ENCODE measurements around the gene CORO2B. TPM values are rescaled to one million over a fixed set of nuclear protein-coding genes. Genes with fewer than 3 reads are reported as not detected.
"Not testable (repeated sequence)": the region's sequence is repeated elsewhere in the genome, so short reads cannot be mapped to it uniquely, and the experiment has no call there.

CORO2B gene
- total RNA-seq, 4 donors from 2014 or later: 4.7 to 18.8 (median 13.7) TPM

DNA sequence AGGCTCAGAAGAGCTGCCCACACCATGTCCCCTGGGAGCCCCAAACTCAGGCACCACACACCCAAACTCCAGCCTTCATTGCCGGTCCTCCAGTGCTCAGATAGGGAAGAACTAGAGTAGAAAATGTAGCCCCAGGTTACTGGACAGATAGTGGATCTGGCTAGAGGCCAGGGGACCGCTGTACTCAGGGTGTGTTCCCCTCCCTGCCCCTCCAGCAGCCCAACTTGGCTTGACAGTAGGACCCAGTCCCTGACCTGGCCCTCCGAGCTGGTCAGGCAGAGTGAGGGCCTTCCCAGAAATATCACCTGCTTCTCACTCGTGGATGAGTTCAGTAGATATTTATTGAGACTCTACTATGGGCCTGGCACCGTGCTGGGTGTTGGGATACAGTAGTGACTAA, 100.0 kb downstream of the CORO2B start:
- TF ChIP-seq, protein P1, sequence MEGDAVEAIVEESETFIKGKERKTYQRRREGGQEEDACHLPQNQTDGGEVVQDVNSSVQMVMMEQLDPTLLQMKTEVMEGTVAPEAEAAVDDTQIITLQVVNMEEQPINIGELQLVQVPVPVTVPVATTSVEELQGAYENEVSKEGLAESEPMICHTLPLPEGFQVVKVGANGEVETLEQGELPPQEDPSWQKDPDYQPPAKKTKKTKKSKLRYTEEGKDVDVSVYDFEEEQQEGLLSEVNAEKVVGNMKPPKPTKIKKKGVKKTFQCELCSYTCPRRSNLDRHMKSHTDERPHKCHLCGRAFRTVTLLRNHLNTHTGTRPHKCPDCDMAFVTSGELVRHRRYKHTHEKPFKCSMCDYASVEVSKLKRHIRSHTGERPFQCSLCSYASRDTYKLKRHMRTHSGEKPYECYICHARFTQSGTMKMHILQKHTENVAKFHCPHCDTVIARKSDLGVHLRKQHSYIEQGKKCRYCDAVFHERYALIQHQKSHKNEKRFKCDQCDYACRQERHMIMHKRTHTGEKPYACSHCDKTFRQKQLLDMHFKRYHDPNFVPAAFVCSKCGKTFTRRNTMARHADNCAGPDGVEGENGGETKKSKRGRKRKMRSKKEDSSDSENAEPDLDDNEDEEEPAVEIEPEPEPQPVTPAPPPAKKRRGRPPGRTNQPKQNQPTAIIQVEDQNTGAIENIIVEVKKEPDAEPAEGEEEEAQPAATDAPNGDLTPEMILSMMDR (IDR thresholded peaks at IDR 0.05): no peak
- DNase-seq (ENCODE audit: low spot score): no peak
- ATAC-seq (ENCODE audit: low FRiP score): no peak

DNA sequence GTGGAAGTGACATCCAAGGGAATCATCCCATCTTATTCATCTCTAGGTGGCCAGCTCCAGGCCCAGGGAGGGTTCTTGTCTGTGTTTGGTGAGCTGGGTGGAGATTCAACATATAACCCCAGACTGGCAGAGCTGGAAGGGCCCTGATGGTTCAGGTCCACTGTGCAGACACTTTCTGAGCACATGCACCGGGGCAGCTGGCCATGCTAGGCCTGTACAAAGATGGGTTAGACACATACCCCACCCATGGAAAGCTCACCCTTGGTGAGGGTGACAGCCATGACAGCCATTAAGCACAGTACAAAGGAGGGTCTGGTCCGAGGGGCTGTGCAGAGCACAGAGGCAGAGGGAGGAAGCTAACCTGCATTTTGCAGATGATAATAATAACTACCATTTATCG, 100.4 kb downstream of the CORO2B start:
- DNase-seq (ENCODE audit: low spot score): no peak
- TF ChIP-seq, protein P1 (IDR thresholded peaks at IDR 0.05): no peak
- ATAC-seq (ENCODE audit: low FRiP score): no peak

DNA sequence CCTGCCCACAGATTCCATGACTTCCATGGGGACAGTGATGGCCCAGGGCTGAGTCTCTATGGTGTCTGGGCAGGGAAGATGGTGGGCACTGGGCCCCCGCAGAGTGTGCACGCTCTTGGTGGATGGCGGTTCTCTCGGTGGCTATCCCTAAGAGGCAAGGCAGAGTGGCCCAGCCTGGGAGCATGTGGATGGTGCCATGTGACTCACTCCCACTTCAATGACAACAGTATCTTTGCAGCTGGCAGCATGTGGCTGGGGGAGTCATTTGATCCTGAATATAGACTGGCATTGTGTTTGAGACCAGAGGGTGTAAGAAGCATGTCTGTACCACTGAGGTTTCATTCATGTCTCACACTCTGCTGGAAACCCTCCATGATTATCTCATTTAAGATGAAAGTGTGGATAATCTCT, 101.2 kb downstream of the CORO2B start:
- DNase-seq (ENCODE audit: low spot score) (no peak), ATAC-seq (ENCODE audit: low FRiP score) (no peak)
- TF ChIP-seq, protein P1 (IDR thresholded peaks at IDR 0.05): no peak

DNA sequence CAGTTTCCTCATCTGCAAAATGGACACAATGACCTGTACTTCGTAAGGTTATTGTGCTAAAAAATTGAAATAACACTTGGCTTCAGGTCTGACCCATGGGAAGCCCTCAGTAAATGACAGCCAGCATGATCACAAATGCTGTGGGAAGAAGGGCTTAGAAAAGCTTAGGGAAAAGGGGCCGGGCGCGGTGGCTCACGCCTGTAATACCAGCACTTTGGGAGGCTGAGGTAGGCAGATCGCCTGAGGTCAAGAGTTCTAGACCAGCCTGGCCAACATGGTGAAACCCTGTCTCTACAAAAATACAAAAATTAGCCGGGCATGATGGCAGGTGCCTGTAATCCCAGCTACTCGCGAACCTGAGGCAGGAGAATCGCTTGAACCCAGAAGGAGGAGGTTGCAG, 102.0 kb downstream of the CORO2B start:
- not testable (repeated sequence) for DNase-seq (ENCODE audit: low spot score); ATAC-seq (ENCODE audit: low FRiP score)

DNA sequence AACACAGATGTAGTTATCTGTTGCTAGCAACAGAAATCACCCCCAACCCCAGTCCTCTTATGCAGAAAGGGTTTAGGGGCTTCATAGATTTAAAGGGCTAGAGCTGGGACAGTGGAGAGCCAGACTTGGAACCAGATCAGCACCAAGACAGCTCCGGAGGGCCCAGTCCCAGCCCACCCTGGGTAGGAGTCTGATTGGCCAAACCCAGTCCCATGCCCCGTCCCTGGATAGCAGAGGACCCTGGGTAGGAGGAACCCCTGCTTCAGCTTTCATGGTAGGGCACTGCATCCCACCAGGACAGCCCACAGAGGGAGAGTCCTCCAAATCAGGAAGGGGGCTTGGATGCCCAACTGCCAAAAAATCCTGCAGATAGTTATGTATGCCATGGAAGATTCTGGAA, 103.0 kb downstream of the CORO2B start:
- ATAC-seq (ENCODE audit: low FRiP score) (no peak), DNase-seq (ENCODE audit: low spot score) (no peak)
- TF ChIP-seq, protein P1 (IDR thresholded peaks at IDR 0.05): no peak

DNA sequence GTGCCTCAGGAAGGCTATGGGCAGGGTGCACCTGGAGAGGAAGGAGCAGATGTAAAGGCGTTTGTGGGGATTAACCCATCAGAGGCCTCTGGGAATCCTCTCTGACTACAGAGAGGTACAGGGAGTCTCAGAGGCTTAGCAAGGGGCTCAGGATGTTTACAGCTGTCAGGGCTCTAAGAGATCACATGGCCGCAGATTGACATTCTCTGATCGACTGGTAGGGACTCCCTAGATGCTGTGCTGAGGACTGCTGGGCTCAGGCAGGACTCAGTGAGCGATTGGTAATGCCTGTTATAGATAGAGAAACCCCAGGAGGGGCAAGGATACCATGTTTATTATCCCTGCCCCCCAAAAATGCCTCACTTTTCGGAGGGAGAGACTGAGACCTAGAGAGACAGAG, 103.5 kb downstream of the CORO2B start:
- ATAC-seq (ENCODE audit: low FRiP score) (no peak), DNase-seq (ENCODE audit: low spot score) (no peak)
- TF ChIP-seq, protein P1 (IDR thresholded peaks at IDR 0.05): no peak

DNA sequence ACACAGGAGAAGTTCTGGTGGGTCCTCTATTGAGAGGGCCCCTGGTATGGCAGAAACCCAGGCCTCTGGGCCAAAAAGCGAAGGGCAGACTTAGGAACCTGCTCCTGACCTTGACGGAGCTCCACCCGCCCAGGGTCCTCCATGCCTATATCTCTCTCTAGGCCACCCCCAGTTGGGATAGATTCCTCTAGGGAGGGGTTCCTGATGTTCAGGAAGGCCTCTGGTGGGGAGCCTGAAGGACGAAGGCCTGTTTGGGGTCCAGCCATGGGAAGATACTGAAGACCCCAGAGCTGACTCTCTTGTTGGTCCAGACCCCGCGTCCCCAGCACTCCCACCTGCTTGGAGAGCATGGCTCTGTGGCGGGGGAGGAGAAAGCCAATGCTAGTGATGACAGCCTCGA, 104.2 kb downstream of the CORO2B start:
- TF ChIP-seq, protein P1 (IDR thresholded peaks at IDR 0.05): no peak
- ATAC-seq (ENCODE audit: low FRiP score) (no peak), DNase-seq (ENCODE audit: low spot score) (no peak)

DNA sequence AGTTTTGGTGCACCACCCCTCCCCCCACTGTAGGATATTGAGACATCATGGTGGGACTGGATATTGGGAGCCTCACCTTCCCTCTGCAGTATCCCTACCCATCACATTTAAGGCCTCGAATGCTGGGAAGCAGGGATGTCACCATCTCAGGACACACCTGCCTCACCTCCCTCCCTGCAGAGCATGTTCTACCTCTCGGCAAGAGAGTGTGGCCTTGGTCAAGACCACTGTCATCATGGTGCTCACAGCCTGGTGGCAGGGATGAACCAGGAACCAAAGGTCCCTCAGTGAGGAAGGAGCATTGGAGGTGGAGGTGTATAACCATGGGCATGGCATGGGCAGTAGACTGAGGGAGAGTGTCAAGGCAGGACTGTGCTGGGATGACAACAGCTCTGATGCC, 104.8 kb downstream of the CORO2B start:
- ATAC-seq (ENCODE audit: low FRiP score): no peak
- no peak for DNase-seq (ENCODE audit: low spot score)

More for the DNA sequence above, 104.8 kb downstream of the CORO2B start:
- TF ChIP-seq, protein P1 (IDR thresholded peaks at IDR 0.05): no peak
